Measurements from ENCODE around the gene UBAP1L.
"Not testable (repeated sequence)": the region's sequence is repeated elsewhere in the genome, so short reads cannot be mapped to it uniquely, and the experiment has no call there.

Gene UBAP1L

GRCh38 chr15:65132878-65133547 is 18.0 kb upstream of the UBAP1L start:
- TF ChIP-seq POLR2AphosphoS5 (IDR thresholded peaks at IDR 0.05; ENCODE audit: low read depth, low read length) (no peak), POLR2A (IDR thresholded peaks at IDR 0.05; ENCODE audit: low read depth, low read length) (peak; percentile 50)
- DNase-seq (ENCODE audit: insufficient read length) (peak; percentile 63), FAIRE-seq (no peak)

- DNase-seq (ENCODE audit: insufficient read length) (no peak), FAIRE-seq (no peak)
- no peak for TF ChIP-seq POLR2AphosphoS5 (IDR thresholded peaks at IDR 0.05; ENCODE audit: low read depth, low read length)
- TF ChIP-seq POLR2A (IDR thresholded peaks at IDR 0.05; ENCODE audit: low read depth, low read length), result no peak
- TF ChIP-seq TAF1 (IDR thresholded peaks at IDR 0.05; ENCODE audit: borderline replicate concordance, low read depth, low read length), result no peak
Observed at GRCh38 chr15:65130941-65131340, 15.9 kb upstream of the UBAP1L start.

DNA sequence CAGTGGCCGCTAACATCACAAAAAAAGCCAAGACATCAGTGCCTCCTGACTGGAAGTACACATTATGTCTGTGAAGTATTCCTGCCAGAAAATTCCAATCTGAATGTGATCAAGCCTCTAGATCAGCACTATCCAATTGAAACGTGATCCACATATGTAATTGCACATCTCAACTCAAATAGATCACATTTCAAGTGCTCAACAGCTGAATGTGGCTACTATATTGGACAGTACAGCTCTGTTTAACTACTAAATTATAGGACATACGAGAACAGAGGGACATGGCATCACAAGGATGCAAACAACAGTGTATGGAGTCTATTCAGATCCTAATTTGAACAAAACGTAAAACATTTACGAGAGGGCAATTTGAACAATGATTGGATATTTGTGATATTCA is 542 bp upstream of the UBAP1L start:
- no peak for TF ChIP-seq POLR2A (IDR thresholded peaks at IDR 0.05; ENCODE audit: low read depth, low read length)
- TF ChIP-seq TAF1 (IDR thresholded peaks at IDR 0.05; ENCODE audit: borderline replicate concordance, low read depth, low read length), result no peak
- no peak for TF ChIP-seq POLR2AphosphoS5 (IDR thresholded peaks at IDR 0.05; ENCODE audit: low read depth, low read length)
- DNase-seq (ENCODE audit: insufficient read length) (no peak), FAIRE-seq (no peak)

DNA sequence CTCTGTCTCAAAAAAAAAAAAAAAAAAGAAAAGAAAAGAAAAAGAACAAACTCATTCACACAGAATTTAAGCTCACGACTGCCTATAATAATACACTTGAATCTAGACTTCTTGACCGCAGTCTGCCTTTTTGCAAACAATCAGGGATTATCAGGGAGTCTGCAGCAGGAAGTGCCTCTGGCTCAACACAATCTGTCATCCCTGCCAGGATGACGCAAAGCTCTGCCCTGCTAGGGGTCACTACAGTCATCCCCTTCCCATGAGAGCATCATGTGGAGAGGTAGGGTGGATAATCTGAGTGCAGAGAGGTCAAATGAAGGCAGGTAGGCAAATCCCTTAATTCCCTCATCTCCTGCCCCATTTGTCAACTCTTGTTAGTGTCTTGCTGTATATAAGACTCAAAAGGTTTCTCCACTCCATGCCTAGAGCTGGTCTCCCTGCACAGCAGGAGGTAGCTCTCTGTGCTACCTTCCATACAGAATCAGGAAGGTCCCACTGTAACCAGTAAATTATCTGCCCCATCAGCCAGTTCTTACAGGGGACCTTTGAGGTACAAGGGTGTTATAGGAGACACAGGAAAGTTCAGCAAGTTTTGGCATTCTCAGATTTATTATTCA is 4.2 kb downstream of the UBAP1L start:
- FAIRE-seq (no peak), DNase-seq (ENCODE audit: insufficient read length) (no peak)
- TF ChIP-seq TAF1 (IDR thresholded peaks at IDR 0.05; ENCODE audit: borderline replicate concordance, low read depth, low read length) (no peak), POLR2AphosphoS5 (IDR thresholded peaks at IDR 0.05; ENCODE audit: low read depth, low read length) (no peak), POLR2A (IDR thresholded peaks at IDR 0.05; ENCODE audit: low read depth, low read length) (no peak)

DNA sequence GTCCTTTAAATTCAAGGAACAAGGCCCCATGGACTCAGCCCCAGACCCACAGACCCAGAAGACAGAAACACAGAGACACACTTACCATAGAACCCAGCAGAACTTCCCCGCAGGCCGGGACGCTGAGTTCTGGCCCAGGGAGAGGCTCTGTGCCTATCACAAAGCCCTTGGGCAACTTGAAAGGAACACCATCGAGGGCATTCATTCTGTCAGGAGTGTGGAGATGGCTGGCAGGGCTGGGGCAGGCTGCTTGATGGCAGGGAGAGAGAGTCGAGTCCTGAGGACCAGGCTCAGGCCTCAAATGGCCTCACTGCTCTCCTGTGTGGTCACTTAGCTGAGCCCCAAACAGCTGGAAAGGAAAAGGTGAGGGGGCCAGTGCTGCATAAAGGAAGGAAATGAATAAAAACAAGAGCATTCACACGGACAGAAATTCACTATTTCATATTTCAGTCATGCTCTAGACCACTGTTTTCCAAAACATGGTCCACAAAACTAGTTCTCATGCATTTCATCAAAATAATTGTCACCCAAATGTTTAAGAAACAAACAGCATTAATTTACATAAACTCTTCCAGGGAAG is 8.9 kb downstream of the UBAP1L start:
- FAIRE-seq (no peak), DNase-seq (ENCODE audit: insufficient read length) (no peak)
- TF ChIP-seq TAF1 (IDR thresholded peaks at IDR 0.05; ENCODE audit: borderline replicate concordance, low read depth, low read length) (no peak), POLR2AphosphoS5 (IDR thresholded peaks at IDR 0.05; ENCODE audit: low read depth, low read length) (no peak), POLR2A (IDR thresholded peaks at IDR 0.05; ENCODE audit: low read depth, low read length) (no peak)

DNA sequence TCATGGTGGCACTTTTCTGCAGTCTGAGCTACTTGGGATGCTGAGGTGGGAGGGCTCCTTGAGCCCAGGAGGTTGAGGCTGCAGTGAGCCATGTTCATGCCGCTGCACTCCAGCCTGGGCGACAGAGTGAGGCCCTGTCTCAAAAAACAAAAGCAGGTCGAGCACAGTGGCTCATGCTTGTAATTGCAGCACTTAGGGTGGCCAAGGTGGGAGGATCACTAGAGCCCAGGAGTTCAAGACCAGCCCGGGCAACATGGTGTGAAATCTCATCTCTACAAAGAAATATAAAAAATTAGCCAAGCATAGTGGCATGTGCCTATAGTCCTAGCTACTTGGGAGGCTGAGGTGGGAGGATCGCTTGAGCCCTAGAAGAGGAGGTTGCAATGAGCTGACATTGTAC is 10.0 kb downstream of the UBAP1L start:
- no peak for TF ChIP-seq TAF1 (IDR thresholded peaks at IDR 0.05; ENCODE audit: borderline replicate concordance, low read depth, low read length)
- TF ChIP-seq POLR2A (IDR thresholded peaks at IDR 0.05; ENCODE audit: low read depth, low read length), result no peak
- no peak for TF ChIP-seq POLR2AphosphoS5 (IDR thresholded peaks at IDR 0.05; ENCODE audit: low read depth, low read length)
- no peak for FAIRE-seq
- no peak for DNase-seq (ENCODE audit: insufficient read length)

DNA sequence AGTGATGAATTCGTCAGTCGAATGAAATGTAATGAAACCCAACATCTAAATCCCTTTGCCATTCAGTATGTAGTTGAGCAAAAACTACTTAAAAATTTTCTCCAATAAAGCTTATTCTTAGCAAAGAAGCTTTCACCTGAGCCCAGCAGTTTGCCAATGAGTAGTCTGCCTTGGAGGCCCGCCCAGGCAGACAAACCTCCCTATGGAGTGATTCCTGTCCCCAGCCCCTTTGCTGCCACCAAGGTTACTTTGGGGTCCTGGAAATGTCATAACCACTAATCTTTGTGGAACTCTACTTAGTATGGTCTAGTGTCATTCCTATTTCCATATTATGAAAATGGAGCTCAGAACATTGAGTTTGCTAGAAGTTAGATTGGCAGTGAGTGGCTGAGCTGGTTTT is 12.1 kb downstream of the UBAP1L start:
- FAIRE-seq, result no peak
- DNase-seq (ENCODE audit: insufficient read length), result no peak
- TF ChIP-seq POLR2A (IDR thresholded peaks at IDR 0.05; ENCODE audit: low read depth, low read length) (no peak), POLR2AphosphoS5 (IDR thresholded peaks at IDR 0.05; ENCODE audit: low read depth, low read length) (no peak), TAF1 (IDR thresholded peaks at IDR 0.05; ENCODE audit: borderline replicate concordance, low read depth, low read length) (no peak)

DNA sequence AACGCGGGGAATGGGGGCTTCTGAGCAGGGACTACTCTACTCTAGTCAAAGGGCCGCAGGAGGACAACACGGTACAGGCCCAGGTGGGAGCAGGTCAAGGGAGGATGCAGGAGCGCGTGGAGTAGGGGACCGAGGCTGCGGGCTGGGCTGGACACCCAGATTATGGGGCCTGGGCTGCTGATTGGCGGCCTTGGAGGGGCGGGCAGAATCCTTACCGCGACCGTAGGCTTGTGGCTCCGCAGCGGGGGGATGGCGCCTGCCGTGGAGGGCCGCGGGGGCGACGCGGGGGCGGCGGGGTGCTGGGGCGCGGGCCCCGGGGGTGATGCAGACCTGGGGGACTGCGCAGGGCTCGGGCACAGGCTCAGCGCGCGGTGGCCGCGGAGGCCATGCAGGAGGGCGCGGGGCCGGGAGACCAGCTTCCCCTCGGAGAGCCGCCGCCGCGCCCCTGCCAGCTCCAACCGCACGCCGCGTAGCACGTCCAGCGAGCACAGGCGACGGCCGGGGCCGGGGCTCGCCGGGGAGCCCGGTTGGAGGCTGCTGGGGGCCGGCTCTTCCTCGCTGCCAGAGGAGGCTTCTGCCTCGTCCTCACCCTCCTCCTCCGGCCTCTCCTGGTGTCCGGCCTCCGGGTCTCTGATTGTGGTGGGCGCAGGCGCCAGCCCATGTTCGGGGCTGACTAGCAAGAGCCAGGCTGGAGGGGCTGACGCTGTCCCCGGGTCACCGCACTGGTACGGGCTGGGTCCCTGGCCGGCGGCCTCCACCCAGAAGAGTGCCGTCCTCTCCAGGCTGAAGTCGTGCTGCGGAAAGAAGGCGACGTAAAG is 12.9 kb downstream of the UBAP1L start:
- FAIRE-seq (no peak), DNase-seq (ENCODE audit: insufficient read length) (no peak)
- TF ChIP-seq POLR2A (IDR thresholded peaks at IDR 0.05; ENCODE audit: low read depth, low read length) (no peak), TAF1 (IDR thresholded peaks at IDR 0.05; ENCODE audit: borderline replicate concordance, low read depth, low read length) (no peak), POLR2AphosphoS5 (IDR thresholded peaks at IDR 0.05; ENCODE audit: low read depth, low read length) (no peak)

DNA sequence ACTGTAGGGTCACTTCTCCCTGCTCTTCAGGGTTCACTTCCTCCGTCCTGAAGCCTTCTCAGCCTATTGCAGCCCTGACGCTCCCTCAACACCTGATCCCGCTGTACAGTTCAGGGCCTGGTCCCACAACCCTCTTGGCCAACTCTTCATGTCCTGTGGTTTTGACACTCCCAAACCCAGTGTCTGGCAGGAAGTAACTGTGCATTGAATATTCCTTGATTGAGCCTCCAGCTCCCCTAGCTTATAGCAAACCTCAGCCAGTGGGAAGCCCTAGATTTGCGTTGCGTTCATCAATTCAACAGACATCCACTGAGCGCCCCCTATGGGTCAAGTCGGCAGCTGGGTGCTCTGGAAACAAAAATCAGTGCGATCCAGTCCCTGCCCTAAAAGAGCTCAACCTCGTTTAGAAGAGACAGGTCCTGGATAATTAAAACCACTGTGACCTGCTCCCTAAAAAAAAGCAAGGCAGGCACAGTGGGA is 13.5 kb downstream of the UBAP1L start:
- DNase-seq (ENCODE audit: insufficient read length) (no peak), FAIRE-seq (peak; percentile 54)
- TF ChIP-seq TAF1 (IDR thresholded peaks at IDR 0.05; ENCODE audit: borderline replicate concordance, low read depth, low read length) (no peak), POLR2AphosphoS5 (IDR thresholded peaks at IDR 0.05; ENCODE audit: low read depth, low read length) (no peak), POLR2A (IDR thresholded peaks at IDR 0.05; ENCODE audit: low read depth, low read length) (no peak)

GRCh38 chr15:65100442-65100841 is 14.6 kb downstream of the UBAP1L start:
- no peak for FAIRE-seq
- DNase-seq (ENCODE audit: insufficient read length), result no peak
- no peak for TF ChIP-seq POLR2AphosphoS5 (IDR thresholded peaks at IDR 0.05; ENCODE audit: low read depth, low read length)
- TF ChIP-seq POLR2A (IDR thresholded peaks at IDR 0.05; ENCODE audit: low read depth, low read length), result no peak
- no peak for TF ChIP-seq TAF1 (IDR thresholded peaks at IDR 0.05; ENCODE audit: borderline replicate concordance, low read depth, low read length)

- DNase-seq (ENCODE audit: insufficient read length); FAIRE-seq: not testable (repeated sequence)
Observed at GRCh38 chr15:65099801-65100200, 15.2 kb downstream of the UBAP1L start.

Measured in GM12892 (cell line).